ENCODE measurements around the gene DLAT.

DLAT gene

DNA sequence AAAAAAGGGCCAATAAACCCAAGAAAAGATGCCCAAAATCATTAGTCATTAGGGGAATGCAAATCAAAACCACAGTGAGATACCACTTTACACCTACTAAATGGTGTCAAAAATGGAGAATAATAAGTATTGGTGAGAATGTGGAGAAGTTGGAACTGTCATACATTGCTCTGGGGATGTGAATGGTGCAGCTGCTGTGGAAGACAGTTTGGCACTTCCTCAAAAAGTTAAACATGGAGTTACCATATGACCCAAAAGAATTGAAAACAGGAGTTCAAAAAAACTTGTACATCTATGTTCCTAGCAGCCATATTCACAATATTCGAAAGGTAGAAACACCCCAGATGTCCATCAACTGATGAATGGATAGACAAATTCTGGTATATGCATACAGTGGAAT is 24.5 kb upstream of the DLAT start:
- Histone ChIP-seq H2AFZ (ENCODE audit: insufficient read depth, low read length, poor library complexity) (no peak overlapping the region), H2BK120ac (ENCODE audit: insufficient read depth, low read length, poor library complexity) (no peak overlapping the region), H3K36me3 (ENCODE audit: control insufficient read depth in 1 of 2, insufficient read depth in 2 of 2, low read length in 2 of 2) (no peaks in the 10 kb centered on the region), H3K9ac (ENCODE audit: low read length) (no peak overlapping the region), H3K18ac (ENCODE audit: low read length) (no peak overlapping the region), H2BK12ac (ENCODE audit: low read length) (no peak overlapping the region), H3K27ac (ENCODE audit: low read depth, low read length) (no peak overlapping the region), H3K79me1 (ENCODE audit: low read length) (no peaks in the 10 kb centered on the region), H4K8ac (ENCODE audit: low read depth, low read length) (no peak overlapping the region), H3K27me3 (ENCODE audit: insufficient read depth, low read length) (no peaks in the 10 kb centered on the region), H2BK5ac (ENCODE audit: low read depth, low read length, poor library complexity) (no peak overlapping the region), H3K4ac (ENCODE audit: low read depth, low read length) (no peak overlapping the region), H4K91ac (ENCODE audit: low read depth, low read length) (no peak overlapping the region), H2AK5ac (ENCODE audit: low read length) (no peak overlapping the region), H3K79me2 (ENCODE audit: control insufficient read depth, insufficient read depth, low read length, poor library complexity) (no peaks in the 10 kb centered on the region), H3K4me2 (ENCODE audit: low read length) (no peak overlapping the region), H3K4me3 (ENCODE audit: low read depth, low read length) (no peak overlapping the region), H4K12ac (ENCODE audit: low read depth, low read length) (no peak overlapping the region), H3K14ac (ENCODE audit: low read length) (no peak overlapping the region), H3K23ac (ENCODE audit: low read length) (no peak overlapping the region), H3K9me3 (ENCODE audit: insufficient read depth, low read depth, low read length) (peaks cover 1% of the 10 kb centered on the region), H3K4me1 (ENCODE audit: control insufficient read depth in 1 of 2, insufficient read depth in 2 of 2, low read length in 2 of 2) (no peaks in the 10 kb centered on the region)
- DNase-seq = no peak
- WGBS (ENCODE audit: extremely low coverage, insufficient coverage, insufficient read length) = no CpG with 5 or more reads among the region's 1 CpG

DNA sequence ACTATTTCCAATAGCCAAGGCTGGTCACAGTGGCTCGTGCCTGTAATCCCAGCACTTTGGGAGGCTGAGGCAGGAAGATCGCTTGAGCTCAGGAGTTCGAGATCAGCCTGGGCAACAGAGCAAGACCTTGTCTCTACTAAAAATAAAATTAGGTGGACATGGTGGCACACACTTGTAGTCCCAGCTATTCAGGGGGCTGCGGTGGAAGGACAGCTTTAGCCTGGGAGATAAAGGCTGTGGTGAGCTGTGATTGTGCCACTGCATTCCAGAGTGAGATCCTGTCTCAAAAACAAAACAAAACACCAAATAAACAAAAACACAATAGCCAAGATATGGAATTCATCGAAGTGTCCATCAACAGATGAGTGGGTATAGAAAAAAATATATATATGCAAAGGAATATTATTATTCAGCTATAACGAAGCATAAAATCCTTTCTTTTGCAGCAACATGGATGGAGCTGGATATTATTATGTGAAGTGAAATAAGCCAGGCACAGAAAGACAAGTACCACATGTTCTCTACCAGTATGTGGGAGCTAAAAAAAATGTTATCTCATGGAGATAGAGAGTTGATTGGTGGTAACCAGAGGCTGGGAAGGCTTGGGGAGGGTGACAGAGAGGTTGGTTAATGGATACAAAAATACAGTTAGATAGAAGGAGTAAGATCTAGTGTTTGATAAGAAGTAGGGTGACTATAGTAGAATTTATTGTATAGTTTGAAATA is 22.6 kb upstream of the DLAT start:
- H3K18ac ChIP-seq (ENCODE audit: low read length) = no peak overlapping the region
- H3K14ac ChIP-seq (ENCODE audit: low read length) = no peak overlapping the region
- no peak overlapping the region for H2BK120ac ChIP-seq (ENCODE audit: insufficient read depth, low read length, poor library complexity)
- no peaks in the 10 kb centered on the region for H3K4me1 ChIP-seq (ENCODE audit: control insufficient read depth in 1 of 2, insufficient read depth in 2 of 2, low read length in 2 of 2)
- DNase-seq = no peak
- H4K12ac ChIP-seq (ENCODE audit: low read depth, low read length) = no peak overlapping the region
- no peak overlapping the region for H2BK12ac ChIP-seq (ENCODE audit: low read length)
- no peak overlapping the region for H4K91ac ChIP-seq (ENCODE audit: low read depth, low read length)
- H3K79me1 ChIP-seq (ENCODE audit: low read length) = no peaks in the 10 kb centered on the region
- H2BK5ac ChIP-seq (ENCODE audit: low read depth, low read length, poor library complexity) = no peak overlapping the region
- no peak overlapping the region for H2AK5ac ChIP-seq (ENCODE audit: low read length)
- H3K4me3 ChIP-seq (ENCODE audit: low read depth, low read length) = no peak overlapping the region
- no CpG with 5 or more reads among the region's 6 CpGs for WGBS (ENCODE audit: extremely low coverage, insufficient coverage, insufficient read length)
- no peaks in the 10 kb centered on the region for H3K27me3 ChIP-seq (ENCODE audit: insufficient read depth, low read length)
- no peak overlapping the region for H3K23ac ChIP-seq (ENCODE audit: low read length)
- no peaks in the 10 kb centered on the region for H3K79me2 ChIP-seq (ENCODE audit: control insufficient read depth, insufficient read depth, low read length, poor library complexity)
- no peak overlapping the region for H3K27ac ChIP-seq (ENCODE audit: low read depth, low read length)
- H4K8ac ChIP-seq (ENCODE audit: low read depth, low read length) = no peak overlapping the region
- H3K4ac ChIP-seq (ENCODE audit: low read depth, low read length) = no peak overlapping the region
- no peak overlapping the region for H3K4me2 ChIP-seq (ENCODE audit: low read length)
- H3K9me3 ChIP-seq (ENCODE audit: insufficient read depth, low read depth, low read length) = peaks cover 3% of the 10 kb centered on the region
- no peak overlapping the region for H2AFZ ChIP-seq (ENCODE audit: insufficient read depth, low read length, poor library complexity)
- H3K9ac ChIP-seq (ENCODE audit: low read length) = no peak overlapping the region
- H3K36me3 ChIP-seq (ENCODE audit: control insufficient read depth in 1 of 2, insufficient read depth in 2 of 2, low read length in 2 of 2) = no peaks in the 10 kb centered on the region

- WGBS (ENCODE audit: extremely low coverage, insufficient coverage, insufficient read length) = no CpG with 5 or more reads among the region's 4 CpGs
- no peak for DNase-seq
Measured at GRCh38 chr11:112004389-112004788, 20.8 kb upstream of the DLAT start.

GRCh38 chr11:112005422-112006094 is 19.6 kb upstream of the DLAT start:
- Histone ChIP-seq H3K14ac (ENCODE audit: low read length) (no peak overlapping the region), H2AFZ (ENCODE audit: insufficient read depth, low read length, poor library complexity) (no peak overlapping the region), H3K4me1 (ENCODE audit: control insufficient read depth in 1 of 2, insufficient read depth in 2 of 2, low read length in 2 of 2) (no peaks in the 10 kb centered on the region), H4K91ac (ENCODE audit: low read depth, low read length) (no peak overlapping the region), H2BK120ac (ENCODE audit: insufficient read depth, low read length, poor library complexity) (no peak overlapping the region), H3K4me3 (ENCODE audit: low read depth, low read length) (no peak overlapping the region), H3K4me2 (ENCODE audit: low read length) (no peak overlapping the region), H3K9ac (ENCODE audit: low read length) (no peak overlapping the region), H3K79me1 (ENCODE audit: low read length) (no peaks in the 10 kb centered on the region), H3K27me3 (ENCODE audit: insufficient read depth, low read length) (no peaks in the 10 kb centered on the region), H3K27ac (ENCODE audit: low read depth, low read length) (no peak overlapping the region), H4K12ac (ENCODE audit: low read depth, low read length) (no peak overlapping the region), H3K9me3 (ENCODE audit: insufficient read depth, low read depth, low read length) (peaks cover 3% of the 10 kb centered on the region), H2BK5ac (ENCODE audit: low read depth, low read length, poor library complexity) (no peak overlapping the region), H3K23ac (ENCODE audit: low read length) (no peak overlapping the region), H3K4ac (ENCODE audit: low read depth, low read length) (no peak overlapping the region), H3K36me3 (ENCODE audit: control insufficient read depth in 1 of 2, insufficient read depth in 2 of 2, low read length in 2 of 2) (no peaks in the 10 kb centered on the region), H3K79me2 (ENCODE audit: control insufficient read depth, insufficient read depth, low read length, poor library complexity) (no peaks in the 10 kb centered on the region), H4K8ac (ENCODE audit: low read depth, low read length) (no peak overlapping the region), H2AK5ac (ENCODE audit: low read length) (no peak overlapping the region), H2BK12ac (ENCODE audit: low read length) (no peak overlapping the region), H3K18ac (ENCODE audit: low read length) (no peak overlapping the region)
- DNase-seq = no peak
- no CpG with 5 or more reads among the region's 11 CpGs for WGBS (ENCODE audit: extremely low coverage, insufficient coverage, insufficient read length)

More at GRCh38 chr11:112004389-112004788, 20.8 kb upstream of the DLAT start:
- Histone ChIP-seq H2AK5ac (ENCODE audit: low read length) (no peak overlapping the region), H3K4ac (ENCODE audit: low read depth, low read length) (no peak overlapping the region), H3K18ac (ENCODE audit: low read length) (no peak overlapping the region), H3K14ac (ENCODE audit: low read length) (no peak overlapping the region), H3K9ac (ENCODE audit: low read length) (no peak overlapping the region), H3K9me3 (ENCODE audit: insufficient read depth, low read depth, low read length) (peaks cover 3% of the 10 kb centered on the region), H3K23ac (ENCODE audit: low read length) (no peak overlapping the region), H3K4me3 (ENCODE audit: low read depth, low read length) (no peak overlapping the region), H4K91ac (ENCODE audit: low read depth, low read length) (no peak overlapping the region), H3K4me2 (ENCODE audit: low read length) (no peak overlapping the region), H2BK5ac (ENCODE audit: low read depth, low read length, poor library complexity) (no peak overlapping the region), H3K27me3 (ENCODE audit: insufficient read depth, low read length) (no peaks in the 10 kb centered on the region), H2BK120ac (ENCODE audit: insufficient read depth, low read length, poor library complexity) (no peak overlapping the region), H3K79me1 (ENCODE audit: low read length) (no peaks in the 10 kb centered on the region), H3K79me2 (ENCODE audit: control insufficient read depth, insufficient read depth, low read length, poor library complexity) (no peaks in the 10 kb centered on the region), H2BK12ac (ENCODE audit: low read length) (no peak overlapping the region), H2AFZ (ENCODE audit: insufficient read depth, low read length, poor library complexity) (no peak overlapping the region), H3K27ac (ENCODE audit: low read depth, low read length) (no peak overlapping the region), H3K4me1 (ENCODE audit: control insufficient read depth in 1 of 2, insufficient read depth in 2 of 2, low read length in 2 of 2) (no peaks in the 10 kb centered on the region), H4K8ac (ENCODE audit: low read depth, low read length) (peak overlapping the region; percentile 8), H3K36me3 (ENCODE audit: control insufficient read depth in 1 of 2, insufficient read depth in 2 of 2, low read length in 2 of 2) (no peaks in the 10 kb centered on the region), H4K12ac (ENCODE audit: low read depth, low read length) (no peak overlapping the region)
